GM12878 (cell line): ENCODE data around the gene SLAMF1. TPM values are rescaled to one million over a fixed set of nuclear protein-coding genes. Genes with fewer than 3 reads are reported as not detected.

Source experiments
- CREM ChIP-seq: IDR thresholded peaks from 2 replicates; pipeline ENCODE4 v1.6.1; 2014; ENCODE audit warnings: antibody characterized with exemption, low read depth
- FOXK2 ChIP-seq: fragments of 450-650 bp; IDR thresholded peaks from 2 replicates; pipeline ENCODE4 v1.6.1; 2017; ENCODE audit warnings: mild to moderate bottlenecking, moderate library complexity
- FOXM1 ChIP-seq: IDR thresholded peaks from 2 replicates; pipeline ENCODE4 v1.6.1; 2012; ENCODE audit warnings: low read depth, mild to moderate bottlenecking, inconsistent platforms, low read length, moderate library complexity
- GATAD2B ChIP-seq: fragments of 450-650 bp; conservative IDR thresholded peaks from 2 replicates; pipeline ENCODE4 v1.6.1; 2017; ENCODE audit warnings: low read depth, mild to moderate bottlenecking, moderate library complexity
- IKZF1 ChIP-seq: fragments of 450-650 bp; conservative IDR thresholded peaks from 2 replicates; pipeline ENCODE4 v1.6.1; 2017; ENCODE audit warnings: antibody characterized with exemption, mild to moderate bottlenecking
- KLF5 ChIP-seq: fragments of 450-650 bp; IDR thresholded peaks from 2 replicates; pipeline ENCODE4 v1.6.1; 2014; ENCODE audit warnings: mild to moderate bottlenecking; ENCODE audit not compliant: partially characterized antibody
- NKRF ChIP-seq: fragments of 450-650 bp; conservative IDR thresholded peaks from 2 replicates; pipeline ENCODE4 v1.6.1; 2017; ENCODE audit warnings: mild to moderate bottlenecking, moderate library complexity
- PML ChIP-seq: IDR thresholded peaks from 2 replicates; pipeline ENCODE4 v1.6.1; 2012; ENCODE audit warnings: low read length, inconsistent platforms
- POLR2AphosphoS2 ChIP-seq: IDR thresholded peaks from 2 replicates; pipeline ENCODE4 v1.6.1; 2011; ENCODE audit warnings: low read depth, mild to moderate bottlenecking, low read length, improper control_type of control experiment, moderate library complexity
- POU2F2 ChIP-seq: IDR thresholded peaks from 3 replicates; pipeline ENCODE4 v1.6.1; 2011; ENCODE audit warnings: low read depth, mild to moderate bottlenecking, low read length, borderline replicate concordance
- PRDM15 ChIP-seq: fragments of 450-650 bp; formaldehyde crosslinking; IDR thresholded peaks from 2 replicates; pipeline ENCODE4 v1.4.0; 2020; ENCODE audit warnings: mild to moderate bottlenecking, moderate library complexity
- RCOR1 ChIP-seq: conservative IDR thresholded peaks from 2 replicates; pipeline ENCODE4 v1.6.1; 2012; ENCODE audit warnings: low read depth, low read length, improper control_type of control experiment
- RELB ChIP-seq: fragments of 450-650 bp; IDR thresholded peaks from 2 replicates; pipeline ENCODE4 v1.6.1; 2017; ENCODE audit warnings: low read depth, mild to moderate bottlenecking, moderate library complexity
- SMAD5 ChIP-seq: IDR thresholded peaks from 2 replicates; pipeline ENCODE4 v1.6.1; 2016; ENCODE audit warnings: antibody characterized with exemption, low read depth
- TCF3 ChIP-seq: IDR thresholded peaks from 2 replicates; pipeline ENCODE4 v1.6.1; 2012; ENCODE audit warnings: low read depth, mild to moderate bottlenecking, low read length, borderline replicate concordance; ENCODE audit not compliant: insufficient read depth
- USF2 ChIP-seq: IDR thresholded peaks from 2 replicates; pipeline ENCODE4 v1.6.1; 2011; ENCODE audit warnings: low read depth, low read length, improper control_type of control experiment, borderline replicate concordance
- ZBTB11 ChIP-seq: fragments of 450-650 bp; formaldehyde crosslinking; IDR thresholded peaks from 2 replicates; pipeline ENCODE4 v1.5.0; 2022; ENCODE audit warnings: mild to moderate bottlenecking, missing genetic modification characterization
- ZNF207 ChIP-seq: fragments of 450-650 bp; IDR thresholded peaks from 2 replicates; pipeline ENCODE4 v1.6.1; 2014; ENCODE audit warnings: antibody characterized with exemption, mild to moderate bottlenecking, borderline replicate concordance
- polyA plus RNA-seq, 11 experiments: library from polyadenylated mRNA; depleted of rRNA in 4 of 11; unstranded in 6 of 11; stranded (reverse) in 5 of 11; fragments of >200 nt; fragmentation: Nextera tagmentation in 4 of 11; fragmentation: Illumina TruSeq in 1 of 11; extraction: Ambion mirVana in 4 of 11; extraction: Trizol in 1 of 11; gene quantifications; 1 replicate in 1 of 11; 2 replicates in 10 of 11; pipeline versions ENCODE4 v1.2.1 to v1.2.3, GENCODE V29; 2011 to 2016; ENCODE audit warnings: inconsistent platforms in 2 of 11, missing spikeins in 2 of 11, low read depth in 1 of 11
- total RNA-seq, 4 experiments: library from RNA; depleted of rRNA in 3 of 4; stranded (reverse); fragments of >200 nt in 3 of 4; fragmentation: Illumina TruSeq in 1 of 4; extraction: Trizol in 1 of 4; gene quantifications; 2 replicates each; pipeline versions ENCODE4 v1.2.1 to v1.2.3, GENCODE V29; 2013 to 2021

SLAMF1 gene
- total and polyA plus RNA-seq, 10 of the 15 experiments (the other 5 are each of a cell fraction or from before 2014, with no cell fraction given): 87.3 to 260 (median 131) TPM

- TF ChIP-seq PML (peak; percentile 3; the same call in 1 of the 2 replicates), POLR2AphosphoS2 (peak; percentile 71; the same call in 1 of the 2 replicates), CREM (no peak), FOXM1 (peak; percentile 10; the same call in 1 of the 2 replicates), FOXK2 (no peak), ZBTB11 (no peak), IKZF1 (peak; percentile 97), SMAD5 (peak; percentile 72), POU2F2 (no peak), NKRF (peak; percentile 36), TCF3 (no peak), RELB (peak; percentile 88), USF2 (no peak), RCOR1 (no peak), ZNF207 (no peak), KLF5 (no peak), GATAD2B (no peak), PRDM15 (CRISPR knock-in tag) (no peak)
Observed at GRCh38 chr1:160645386-160646130, 1.3 kb downstream of the SLAMF1 start (continued).
